Measurements from ENCODE around the gene NT5C2. TPM values are rescaled to one million over a fixed set of nuclear protein-coding genes. Genes with fewer than 3 reads are reported as not detected.
A peak's percentile ranks its signal among the peaks of the same experiment; 100 is the strongest.

NT5C2 gene
- total RNA-seq, 1 experiment from 2014 or later = 26.9 TPM

DNA sequence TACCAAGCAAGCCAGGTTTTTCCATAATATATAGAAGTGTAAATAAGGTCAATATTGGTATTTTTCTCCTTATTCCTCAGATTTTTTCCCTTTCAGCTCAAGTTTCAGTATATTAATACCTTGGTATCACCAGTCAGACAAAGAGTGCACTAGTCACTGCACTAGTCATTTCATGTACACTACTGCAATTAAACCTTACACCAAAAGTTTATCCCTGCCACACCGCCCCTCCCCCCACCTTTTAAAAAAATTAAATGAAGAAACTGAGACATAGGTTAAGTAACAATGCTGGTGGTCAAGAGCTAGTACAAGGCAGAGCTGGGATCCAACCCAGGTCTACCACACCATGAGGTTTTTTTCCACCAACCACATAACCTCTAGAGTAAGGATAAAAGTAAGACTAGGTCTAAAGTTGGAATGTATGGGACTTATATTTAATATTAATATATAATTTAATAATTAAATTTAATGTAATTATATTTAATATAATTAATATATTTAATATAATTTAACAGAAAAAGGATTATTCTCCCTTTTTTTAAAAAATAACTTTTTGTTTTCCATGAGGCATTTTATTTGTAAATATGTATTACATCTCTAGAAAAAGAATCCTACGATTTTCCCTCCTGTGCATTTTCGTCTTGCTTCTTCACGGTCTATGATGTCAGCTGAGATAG is 68.5 kb downstream of the NT5C2 start:
- no peak for DNase-seq (ENCODE audit: low read depth)

DNA sequence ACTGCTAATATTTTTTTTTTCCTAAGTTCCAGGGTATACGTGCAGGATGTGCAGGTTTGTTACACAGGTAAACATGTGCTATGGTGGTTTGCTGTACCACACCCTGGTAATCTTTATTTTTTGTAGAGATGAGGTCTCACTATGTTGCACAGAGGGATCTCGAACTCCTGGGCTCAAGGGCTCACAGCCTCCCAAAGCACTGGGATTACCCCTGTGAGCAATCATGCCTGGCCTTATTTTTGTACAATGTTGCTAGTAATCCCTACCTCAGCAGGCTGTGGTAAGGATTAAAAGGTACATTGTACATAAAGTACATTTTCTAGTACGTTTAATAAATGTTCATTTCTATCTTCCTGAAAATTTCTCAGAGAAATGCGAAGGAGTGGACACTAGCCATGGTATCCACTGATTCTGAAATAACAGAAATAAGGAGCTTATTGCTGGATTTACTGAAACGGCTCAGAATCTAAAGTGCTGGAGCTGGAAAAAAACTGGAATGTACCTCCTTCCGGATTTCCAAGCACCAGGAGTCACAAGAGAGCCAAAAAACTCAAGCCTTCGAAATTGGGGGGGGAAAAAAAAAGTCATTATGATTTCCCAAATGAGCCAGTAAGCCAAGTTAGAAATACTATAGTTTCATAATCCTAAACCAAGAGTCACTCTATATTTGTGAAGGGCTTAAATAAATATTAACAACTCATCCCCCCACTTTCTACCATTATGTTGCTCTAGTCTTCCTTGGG is 69.6 kb downstream of the NT5C2 start:
- DNase-seq (ENCODE audit: low read depth) = no peak

- no peak for DNase-seq (ENCODE audit: low read depth)
These were observed 71.9 kb downstream of the NT5C2 start for GRCh38 chr10:103120977-103121735.

- DNase-seq (ENCODE audit: low read depth) = no peak
These were observed 72.5 kb downstream of the NT5C2 start for GRCh38 chr10:103120546-103120945.

DNA sequence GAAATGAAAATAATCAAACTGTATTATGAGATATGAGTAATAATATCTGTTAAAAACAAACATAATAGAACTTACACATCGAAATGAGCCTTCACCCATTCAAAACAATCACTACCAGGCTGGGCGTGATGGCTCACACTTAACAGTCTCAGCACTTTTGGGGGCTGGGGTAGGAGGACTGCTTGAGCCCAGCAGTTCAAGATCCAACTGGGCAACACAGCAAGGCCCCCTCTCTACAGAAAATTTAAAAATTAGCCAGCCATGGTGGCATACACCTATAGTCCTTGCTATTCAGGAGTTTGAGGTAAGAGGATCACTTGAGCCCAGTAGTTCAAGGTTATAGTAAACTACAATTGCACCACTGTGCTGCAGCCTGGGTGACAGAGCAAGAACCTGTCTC is 75.8 kb downstream of the NT5C2 start:
- no peak for DNase-seq (ENCODE audit: low read depth)

GRCh38 chr10:103114876-103115275 is 78.2 kb downstream of the NT5C2 start:
- DNase-seq (ENCODE audit: low read depth) = no peak

DNA sequence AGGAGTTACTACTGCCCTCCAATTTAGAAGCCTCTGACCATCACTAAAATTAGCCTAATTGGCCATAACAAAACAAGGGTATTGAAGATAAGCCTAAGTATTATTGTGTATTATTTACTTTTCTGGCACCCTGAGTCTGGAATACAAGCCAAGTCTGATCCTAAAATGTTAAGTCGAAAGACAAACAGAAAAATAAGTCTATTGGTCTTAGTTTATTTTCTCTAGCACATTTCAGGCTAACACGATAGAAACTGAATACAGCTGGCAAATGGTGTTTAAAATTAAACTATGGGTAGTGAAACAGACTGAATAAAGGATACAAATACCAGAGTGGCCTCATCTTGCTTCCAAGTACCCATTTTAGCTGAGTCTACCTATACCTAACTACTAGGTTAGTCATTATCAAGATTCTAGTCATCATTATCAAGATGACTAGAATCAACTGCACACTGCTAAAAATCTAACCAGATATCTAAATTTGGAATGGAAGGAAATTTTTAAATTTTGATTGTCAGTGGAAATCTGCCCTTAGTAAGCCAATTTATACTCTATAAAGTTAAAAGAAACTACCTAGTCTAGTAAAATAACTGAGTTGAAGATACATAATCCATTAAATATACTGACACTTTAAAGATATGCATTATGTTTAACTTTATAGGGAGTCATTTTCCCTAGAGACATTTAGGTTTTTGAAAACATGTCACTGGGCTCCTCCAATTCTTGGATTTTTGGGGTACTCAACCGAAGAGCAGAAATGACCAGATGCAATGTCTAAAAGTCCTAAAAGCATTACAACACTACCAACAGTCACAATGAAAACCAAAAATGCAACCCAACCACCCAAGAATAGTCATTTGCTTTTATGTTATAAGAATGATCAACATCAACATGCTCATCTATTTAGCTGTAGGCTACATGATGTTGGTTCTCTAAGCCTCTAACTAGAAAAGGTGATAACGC is 80.9 kb downstream of the NT5C2 start:
- DNase-seq (ENCODE audit: low read depth) = no peak

GRCh38 chr10:103111031-103111917 is 81.8 kb downstream of the NT5C2 start:
- DNase-seq (ENCODE audit: low read depth) = peak; percentile 8

DNA sequence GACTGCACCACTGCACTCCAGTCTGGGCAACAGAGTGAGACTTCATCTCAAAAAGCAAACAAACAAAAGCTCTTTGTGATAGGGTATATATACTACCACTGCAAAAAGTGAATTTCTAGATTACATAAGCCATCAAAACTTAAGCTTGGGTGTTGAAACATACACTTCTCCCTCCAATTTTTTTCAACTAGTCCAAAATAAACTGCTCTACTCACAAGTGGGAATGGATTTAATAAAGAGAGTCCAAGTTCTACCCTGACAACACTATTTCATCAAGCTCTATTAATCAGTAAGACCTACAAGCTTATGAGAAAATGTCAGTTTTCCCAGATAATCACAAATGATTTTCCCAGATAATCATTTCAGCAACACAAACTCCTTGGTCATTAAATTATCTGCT is 82.7 kb downstream of the NT5C2 start:
- DNase-seq (ENCODE audit: low read depth) = no peak

DNA sequence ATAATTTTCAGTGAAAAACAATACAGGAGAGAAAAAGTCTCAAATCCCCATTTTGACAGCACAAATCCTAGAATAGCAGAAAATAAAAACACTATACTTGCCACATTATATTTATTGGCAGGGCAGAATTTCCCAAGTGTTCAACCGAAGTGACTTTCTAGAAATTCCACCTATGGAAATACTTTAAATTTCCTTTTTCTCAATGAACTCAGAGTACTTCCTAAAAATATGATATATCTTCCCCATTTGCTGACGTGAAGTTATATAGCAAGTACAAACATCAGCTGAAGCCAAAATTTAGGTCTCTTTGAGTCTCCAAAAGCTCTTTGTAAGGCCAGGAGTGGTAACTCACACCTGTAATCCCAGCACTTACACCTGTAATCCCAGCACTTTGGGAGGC is 83.3 kb downstream of the NT5C2 start:
- DNase-seq (ENCODE audit: low read depth) = no peak

DNA sequence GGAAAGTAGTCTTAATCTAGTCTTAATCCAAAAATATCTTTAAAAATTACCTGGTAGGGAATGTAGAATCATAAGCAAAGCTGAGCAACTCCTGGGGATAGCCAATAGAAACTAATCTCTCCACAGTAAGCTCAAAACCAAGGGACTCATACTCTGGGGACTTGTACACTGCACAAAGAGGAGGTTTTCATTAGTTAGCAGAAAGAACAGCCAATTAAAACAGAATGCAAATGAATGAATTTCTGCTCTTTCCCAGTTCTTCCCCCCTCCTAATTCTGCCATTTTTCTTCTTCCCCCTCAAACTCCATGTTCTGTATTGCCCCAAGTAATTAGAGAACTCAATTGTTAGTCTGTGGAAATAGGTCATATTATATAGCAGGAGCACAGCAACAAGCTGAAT is 86.5 kb downstream of the NT5C2 start:
- no peak for DNase-seq (ENCODE audit: low read depth)

GRCh38 chr10:103105462-103105861 is 87.6 kb downstream of the NT5C2 start:
- no peak for DNase-seq (ENCODE audit: low read depth)

- DNase-seq (ENCODE audit: low read depth) = no peak
These were observed 88.4 kb downstream of the NT5C2 start for GRCh38 chr10:103104721-103105120.

GRCh38 chr10:103103989-103104388 is 89.1 kb downstream of the NT5C2 start:
- DNase-seq (ENCODE audit: low read depth) = no peak

DNA sequence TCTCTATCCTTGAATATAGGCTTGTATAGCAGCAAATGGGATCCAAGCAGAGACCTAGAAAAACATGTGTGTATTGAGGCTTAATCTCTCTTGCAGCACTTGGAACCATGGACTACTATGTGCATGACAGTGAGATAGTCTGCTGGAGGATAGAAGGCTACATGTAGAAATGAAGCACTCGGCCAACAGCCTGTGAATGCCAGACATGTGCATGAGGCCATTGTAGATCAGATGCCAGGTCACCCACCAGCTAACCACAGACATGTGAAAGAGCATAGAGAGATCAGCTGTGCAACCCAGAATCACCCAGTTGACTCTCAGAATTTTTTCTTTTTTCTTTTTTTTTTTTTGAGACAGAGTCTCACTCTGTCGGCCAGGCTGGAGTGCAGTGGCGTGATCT is 90.9 kb downstream of the NT5C2 start:
- DNase-seq (ENCODE audit: low read depth) = no peak

GRCh38 chr10:103100620-103101019 is 92.5 kb downstream of the NT5C2 start:
- no peak for DNase-seq (ENCODE audit: low read depth)

DNA sequence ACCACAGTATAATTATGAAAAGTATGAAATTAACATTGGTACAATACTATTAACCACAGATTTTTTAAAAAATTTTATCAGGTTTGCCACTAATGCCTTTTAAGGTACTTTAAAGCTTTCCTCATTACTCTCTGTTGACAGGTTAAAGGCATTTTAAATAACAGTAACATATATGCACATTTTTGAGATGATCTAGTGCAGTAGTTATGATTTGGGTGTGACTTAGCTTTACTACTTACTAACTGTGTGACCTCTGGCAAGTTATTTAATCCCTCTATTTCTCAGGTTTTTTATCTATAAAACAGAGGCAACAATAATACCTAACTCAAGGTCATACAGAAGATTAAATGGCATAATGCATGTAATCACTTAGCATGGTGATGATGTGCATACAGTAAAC is 94.8 kb downstream of the NT5C2 start:
- DNase-seq (ENCODE audit: low read depth) = no peak

DNA sequence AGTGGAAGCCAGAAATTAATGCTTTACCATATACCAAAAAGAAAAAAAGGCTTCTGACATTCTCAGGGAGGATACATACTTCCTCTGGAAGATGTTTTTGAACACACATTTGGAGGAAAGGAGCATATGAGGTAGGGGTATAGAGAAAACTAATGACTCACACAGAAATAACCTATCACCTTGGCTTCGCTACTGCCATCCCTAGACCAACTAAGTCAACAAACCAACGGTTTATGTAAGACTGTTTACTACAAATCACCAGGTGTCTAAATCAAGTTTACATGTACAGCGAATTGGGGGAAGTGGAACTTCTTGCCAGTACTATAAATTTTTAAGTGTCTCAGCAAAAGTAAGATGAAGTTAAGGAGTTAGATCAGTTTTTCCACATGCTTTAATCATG is 96.9 kb downstream of the NT5C2 start:
- DNase-seq (ENCODE audit: low read depth) = no peak

- DNase-seq (ENCODE audit: low read depth) = no peak
These were observed 98.1 kb downstream of the NT5C2 start for GRCh38 chr10:103095005-103095404.

- no peak for DNase-seq (ENCODE audit: low read depth)
These were observed 102.2 kb downstream of the NT5C2 start for GRCh38 chr10:103090911-103091310.

GRCh38 chr10:103089493-103089892 is 103.6 kb downstream of the NT5C2 start:
- no peak for DNase-seq (ENCODE audit: low read depth)
